ENCODE data around the gene DPEP1. TPM values are rescaled to one million over a fixed set of nuclear protein-coding genes. Genes with fewer than 3 reads are reported as not detected.
A peak's percentile ranks its signal among the peaks of the same experiment; 100 is the strongest.
"Not testable (repeated sequence)": the region's sequence is repeated elsewhere in the genome, so short reads cannot be mapped to it uniquely, and the experiment has no call there.

Gene DPEP1
- total RNA-seq, 2 donors from 2014 or later: 0.79 TPM; not detected in 1

GRCh38 chr16:89658221-89658879 is 44.9 kb downstream of the DPEP1 start:
- intact Hi-C loops (cut with DNase I): no loop called here
- DNase-seq (ENCODE audit: low spot score): no peak

- DNase-seq (ENCODE audit: low spot score): no peak
- intact Hi-C loops (cut with DNase I): no loop called here
These were observed 46.7 kb downstream of the DPEP1 start for GRCh38 chr16:89660146-89660545.

- intact Hi-C loops (cut with DNase I): loop anchor here in 1 of 2 donors (1.0 kb wide), 1 partner anchor 10 kb away; no protein-coding TSS in a partner anchor
- no peak for DNase-seq (ENCODE audit: low spot score)
These were observed 47.8 kb downstream of the DPEP1 start for GRCh38 chr16:89661215-89661614.

GRCh38 chr16:89664238-89664637 is 50.8 kb downstream of the DPEP1 start:
- DNase-seq (ENCODE audit: low spot score); intact Hi-C loops (cut with DNase I): not testable (repeated sequence)

- intact Hi-C loops (cut with DNase I); DNase-seq (ENCODE audit: low spot score): not testable (repeated sequence)
These were observed 53.6 kb downstream of the DPEP1 start for GRCh38 chr16:89667000-89667399.

- DNase-seq (ENCODE audit: low spot score): no peak
- intact Hi-C loops (cut with DNase I): no loop called here
These were observed 54.2 kb downstream of the DPEP1 start for GRCh38 chr16:89667633-89668032.

GRCh38 chr16:89668790-89669158 is 55.3 kb downstream of the DPEP1 start:
- intact Hi-C loops (cut with DNase I): no loop called here
- no peak for DNase-seq (ENCODE audit: low spot score)

- intact Hi-C loops (cut with DNase I): no loop called here
- no peak for DNase-seq (ENCODE audit: low spot score)
These were observed 56.3 kb downstream of the DPEP1 start for GRCh38 chr16:89669755-89670154.

- intact Hi-C loops (cut with DNase I): no loop called here
- DNase-seq (ENCODE audit: low spot score): no peak
These were observed 57.3 kb downstream of the DPEP1 start for GRCh38 chr16:89670496-89671431.

- DNase-seq (ENCODE audit: low spot score); intact Hi-C loops (cut with DNase I): not testable (repeated sequence)
These were observed 58.1 kb downstream of the DPEP1 start for GRCh38 chr16:89671565-89671964.

GRCh38 chr16:89672177-89672941 is 58.9 kb downstream of the DPEP1 start:
- intact Hi-C loops (cut with DNase I): no loop called here
- DNase-seq (ENCODE audit: low spot score): no peak

- intact Hi-C loops (cut with DNase I): no loop called here
- no peak for DNase-seq (ENCODE audit: low spot score)
These were observed 64.8 kb downstream of the DPEP1 start for GRCh38 chr16:89678258-89678657.

- intact Hi-C loops (cut with DNase I): no loop called here
- DNase-seq (ENCODE audit: low spot score): no peak
These were observed 72.5 kb downstream of the DPEP1 start for GRCh38 chr16:89685916-89686315.

GRCh38 chr16:89686520-89687091 is 73.2 kb downstream of the DPEP1 start, which contains the start of gene CDK10:
TSS of gene CDK10 (plus strand) at chr16:89686689. CDS start at chr16:89686711, 22 bp downstream.
- intact Hi-C loops (cut with DNase I): no loop called here
- DNase-seq (ENCODE audit: low spot score): peak; percentile 97

GRCh38 chr16:89687092-89687940 is 73.9 kb downstream of the DPEP1 start:
- no peak for DNase-seq (ENCODE audit: low spot score)
- intact Hi-C loops (cut with DNase I): no loop called here
